GM12878 (cell line): ENCODE data around the gene REEP1.

ENCODE experiments used
- CHD4 ChIP-seq: fragments of 200-600 bp; sonication (generic); IDR thresholded peaks from 2 replicates; pipeline ENCODE4 v1.6.1; 2016; ENCODE audit warnings: mild to moderate bottlenecking
- CTCF ChIP-seq, 3 experiments: IDR thresholded peaks in 2 of 3; conservative IDR thresholded peaks in 1 of 3; 2 replicates each; pipeline ENCODE4 v1.5.1; 2011; ENCODE audit warnings: low read depth in 3 of 3, low read length in 3 of 3, mild to moderate bottlenecking in 3 of 3, control low read depth in 2 of 3, moderate library complexity in 2 of 3, inconsistent platforms in 1 of 3, mixed read lengths in 1 of 3; ENCODE audit not compliant: control insufficient read depth in 2 of 3, insufficient read depth in 1 of 3; ENCODE audit errors: extremely low read depth in 1 of 3
- ELK1 ChIP-seq: IDR thresholded peaks from 2 replicates; pipeline ENCODE4 v1.6.1; 2012; ENCODE audit warnings: low read depth, low read length, improper control_type of control experiment

DNA sequence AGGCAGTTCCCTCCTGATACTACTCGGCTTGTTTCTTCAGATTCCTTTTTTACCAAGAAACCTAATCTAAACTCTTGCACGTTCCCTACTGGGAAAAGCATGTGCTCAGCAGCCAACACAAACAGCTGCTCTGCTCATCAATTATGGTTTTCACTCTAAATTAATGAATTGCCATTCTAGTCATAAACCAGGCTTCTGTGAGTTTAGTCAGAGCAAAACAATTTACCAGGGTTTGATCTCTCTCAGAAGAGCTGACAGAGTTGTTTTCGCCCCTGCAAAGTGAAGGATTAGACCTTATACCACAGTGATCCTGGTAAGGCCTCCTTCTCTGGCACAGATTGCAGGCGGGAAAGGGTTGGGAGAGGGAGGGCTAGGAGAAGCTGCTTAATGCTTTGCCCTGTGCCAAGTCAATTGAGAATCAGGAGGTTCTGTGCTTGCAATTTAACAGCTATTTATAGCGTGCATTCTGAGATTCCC is 57.2 kb downstream of the REEP1 start:
- TF ChIP-seq CTCF (IDR thresholded peaks at IDR 0.05 in 2 of 3, conservative IDR thresholded peaks at IDR 0.05 in 1 of 3; ENCODE audit: control insufficient read depth in 2 of 3, extremely low read depth in 1 of 3, insufficient read depth in 1 of 3, low read depth in 3 of 3, low read length in 3 of 3): no peak
- no peak for TF ChIP-seq CHD4
- no peak for TF ChIP-seq ELK1
